ENCODE measurements around the gene TFAP2C. TPM values are rescaled to one million over a fixed set of nuclear protein-coding genes. Genes with fewer than 3 reads are reported as not detected.

Gene TFAP2C
- total RNA-seq, 4 donors from 2014 or later: 1.1 to 6.0 TPM; not detected in 2

GRCh38 chr20:56676679-56677078 lies 47.6 kb downstream of the TFAP2C start:
- intact Hi-C loops (cut with DNase I; ENCODE audit: low total_unique reads): no loop called here
- Histone ChIP-seq H3K36me3 (no peaks in the 10 kb centered on the region), H3K4me3 (no peak overlapping the region), H3K9me3 (no peaks in the 10 kb centered on the region), H3K27me3 (no peaks in the 10 kb centered on the region), H3K27ac (no peak overlapping the region), H3K4me1 (no peaks in the 10 kb centered on the region)
- DNase-seq: no peak
- no peak for TF ChIP-seq POLR2A (IDR thresholded peaks at IDR 0.05)
- TF ChIP-seq CTCF (IDR thresholded peaks at IDR 0.05): no peak

- TF ChIP-seq POLR2A (IDR thresholded peaks at IDR 0.05): no peak
- TF ChIP-seq CTCF (IDR thresholded peaks at IDR 0.05): no peak
- DNase-seq: no peak
Measured at GRCh38 chr20:56683077-56683865, 54.2 kb downstream of the TFAP2C start.

GRCh38 chr20:56685879-56686278 lies 56.8 kb downstream of the TFAP2C start:
- Histone ChIP-seq H3K36me3 (no peaks in the 10 kb centered on the region), H3K27ac (no peak overlapping the region), H3K4me1 (no peaks in the 10 kb centered on the region), H3K27me3 (no peaks in the 10 kb centered on the region), H3K9me3 (no peaks in the 10 kb centered on the region), H3K4me3 (no peak overlapping the region)
- intact Hi-C loops (cut with DNase I; ENCODE audit: low total_unique reads): no loop called here
- no peak for TF ChIP-seq POLR2A (IDR thresholded peaks at IDR 0.05)
- TF ChIP-seq CTCF (IDR thresholded peaks at IDR 0.05): no peak
- DNase-seq: no peak

More at GRCh38 chr20:56683077-56683865, 54.2 kb downstream of the TFAP2C start:
- intact Hi-C loops (cut with DNase I; ENCODE audit: low total_unique reads): no loop called here
- Histone ChIP-seq H3K36me3 (no peaks in the 10 kb centered on the region), H3K27ac (no peak overlapping the region), H3K27me3 (no peaks in the 10 kb centered on the region), H3K9me3 (no peaks in the 10 kb centered on the region), H3K4me3 (no peak overlapping the region), H3K4me1 (no peaks in the 10 kb centered on the region)

GRCh38 chr20:56687061-56687460 lies 58.0 kb downstream of the TFAP2C start:
- H3K9me3 ChIP-seq: no peaks in the 10 kb centered on the region
- no peak overlapping the region for H3K4me3 ChIP-seq
- no peaks in the 10 kb centered on the region for H3K27me3 ChIP-seq
- no peaks in the 10 kb centered on the region for H3K36me3 ChIP-seq
- intact Hi-C loops (cut with DNase I; ENCODE audit: low total_unique reads): no loop called here
- TF ChIP-seq POLR2A (IDR thresholded peaks at IDR 0.05): no peak
- TF ChIP-seq CTCF (IDR thresholded peaks at IDR 0.05): no peak
- no peak for DNase-seq
- no peaks in the 10 kb centered on the region for H3K4me1 ChIP-seq
- H3K27ac ChIP-seq: no peak overlapping the region

- Histone ChIP-seq H3K36me3 (no peaks in the 10 kb centered on the region), H3K27ac (no peak overlapping the region), H3K4me1 (no peaks in the 10 kb centered on the region), H3K27me3 (no peaks in the 10 kb centered on the region), H3K9me3 (no peaks in the 10 kb centered on the region), H3K4me3 (no peak overlapping the region)
- no peak for DNase-seq
- intact Hi-C loops (cut with DNase I; ENCODE audit: low total_unique reads): no loop called here
- no peak for TF ChIP-seq CTCF (IDR thresholded peaks at IDR 0.05)
- TF ChIP-seq POLR2A (IDR thresholded peaks at IDR 0.05): no peak
Measured at GRCh38 chr20:56688106-56688505, 59.0 kb downstream of the TFAP2C start.

Small RNA genes lying within 50 kb of the gene (small RNA-seq; reads per million reads assigned to genes)
- not detected for gene RN7SL170P
- not detected for gene RNU6-1146P

Other genes with a start within 250 kb of the TFAP2C start
- gene AURKA, start 237.1 kb upstream of the TFAP2C start, total RNA-seq: 10 to 100 TPM in 1 of 4 donors, 1 to 10 TPM in 2, not detected in 1; 1.9 to 17.4 (median 9.7) TPM
- gene CSTF1, start 236.7 kb upstream of the TFAP2C start, total RNA-seq: 10 to 100 TPM; 20.9 to 44.0 (median 29.9) TPM
- gene CASS4, start 217.0 kb upstream of the TFAP2C start, total RNA-seq: 1 to 10 TPM in 2 of 4 donors, under 1 TPM in 2; 0.62 to 9.1 (median 3.7) TPM
- 10 to 100 TPM; 27.4 to 86.6 (median 69.6) TPM for gene RTF2, start 160.7 kb upstream of the TFAP2C start, total RNA-seq
- under 1 TPM in 1 of 4 donors, not detected in 3; 0.76 TPM for gene FAM209A, start 104.6 kb upstream of the TFAP2C start, total RNA-seq
- gene FAM209B, start 96.1 kb upstream of the TFAP2C start, total RNA-seq: under 1 TPM in 1 of 4 donors, not detected in 3; 0.79 TPM